Epithelial cell of esophagus (primary cell): Measurements from ENCODE around the gene RAD51B.

Source experiments
- DNase-seq: peaks from one replicate; pipeline ENCODE4 v3.0.0; 2010; ENCODE audit warnings: low read depth
- H3K4me3 ChIP-seq: 2 replicates; pipeline ENCODE4 v1.5.1; 2011; ENCODE audit warnings: mild to moderate bottlenecking, low read length, control low read depth
- TF ChIP-seq, protein P1 (sequence below): IDR thresholded peaks from 2 replicates; pipeline ENCODE4 v1.5.1; 2011; ENCODE audit warnings: low read depth, mild to moderate bottlenecking, low read length, control low read depth, inconsistent platforms; ENCODE audit not compliant: insufficient read depth; ENCODE audit errors: missing control alignments

RAD51B gene

DNA sequence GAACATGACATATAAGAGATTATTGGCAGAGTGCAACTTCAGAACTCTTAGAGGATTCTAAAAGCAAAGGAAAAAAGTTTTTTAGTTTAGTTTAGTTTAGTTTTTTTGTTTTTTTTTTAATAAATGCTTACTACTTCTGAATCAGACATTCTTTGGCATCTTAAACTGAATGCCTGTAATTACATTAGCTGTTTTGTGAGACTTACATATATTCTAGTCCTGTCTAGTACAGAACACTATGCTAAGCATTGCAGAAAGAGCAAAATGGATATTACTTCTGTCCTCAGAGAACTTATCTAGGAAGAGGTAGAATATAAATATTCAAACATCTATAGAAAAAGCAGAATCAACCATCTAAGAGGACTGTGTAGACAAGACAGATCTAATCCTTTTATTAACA, 133.2 kb downstream of the RAD51B start:
- no peak for DNase-seq
- H3K4me3 ChIP-seq = no peak overlapping the region
- TF ChIP-seq, protein P1, sequence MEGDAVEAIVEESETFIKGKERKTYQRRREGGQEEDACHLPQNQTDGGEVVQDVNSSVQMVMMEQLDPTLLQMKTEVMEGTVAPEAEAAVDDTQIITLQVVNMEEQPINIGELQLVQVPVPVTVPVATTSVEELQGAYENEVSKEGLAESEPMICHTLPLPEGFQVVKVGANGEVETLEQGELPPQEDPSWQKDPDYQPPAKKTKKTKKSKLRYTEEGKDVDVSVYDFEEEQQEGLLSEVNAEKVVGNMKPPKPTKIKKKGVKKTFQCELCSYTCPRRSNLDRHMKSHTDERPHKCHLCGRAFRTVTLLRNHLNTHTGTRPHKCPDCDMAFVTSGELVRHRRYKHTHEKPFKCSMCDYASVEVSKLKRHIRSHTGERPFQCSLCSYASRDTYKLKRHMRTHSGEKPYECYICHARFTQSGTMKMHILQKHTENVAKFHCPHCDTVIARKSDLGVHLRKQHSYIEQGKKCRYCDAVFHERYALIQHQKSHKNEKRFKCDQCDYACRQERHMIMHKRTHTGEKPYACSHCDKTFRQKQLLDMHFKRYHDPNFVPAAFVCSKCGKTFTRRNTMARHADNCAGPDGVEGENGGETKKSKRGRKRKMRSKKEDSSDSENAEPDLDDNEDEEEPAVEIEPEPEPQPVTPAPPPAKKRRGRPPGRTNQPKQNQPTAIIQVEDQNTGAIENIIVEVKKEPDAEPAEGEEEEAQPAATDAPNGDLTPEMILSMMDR = no peak

DNA sequence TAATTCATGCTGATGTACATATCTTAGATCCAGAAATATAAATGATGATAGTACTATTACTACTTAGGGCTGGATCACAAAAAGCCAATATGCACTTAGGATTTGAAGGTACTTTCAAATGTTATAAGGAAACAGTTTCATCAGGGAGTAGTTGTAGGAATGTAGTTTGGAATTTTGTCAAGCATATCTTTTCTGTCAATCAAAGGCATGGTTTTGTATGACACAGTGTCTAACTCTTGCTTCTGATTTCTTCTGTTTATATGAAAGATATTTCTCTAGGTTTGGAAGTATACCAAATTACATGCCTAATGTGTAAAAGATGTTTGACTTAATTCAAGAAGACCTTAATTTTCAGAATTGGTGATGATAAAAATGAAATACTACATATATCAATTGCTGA, 135.7 kb downstream of the RAD51B start:
- no peak overlapping the region for H3K4me3 ChIP-seq
- TF ChIP-seq, protein P1 = no peak
- no peak for DNase-seq

DNA sequence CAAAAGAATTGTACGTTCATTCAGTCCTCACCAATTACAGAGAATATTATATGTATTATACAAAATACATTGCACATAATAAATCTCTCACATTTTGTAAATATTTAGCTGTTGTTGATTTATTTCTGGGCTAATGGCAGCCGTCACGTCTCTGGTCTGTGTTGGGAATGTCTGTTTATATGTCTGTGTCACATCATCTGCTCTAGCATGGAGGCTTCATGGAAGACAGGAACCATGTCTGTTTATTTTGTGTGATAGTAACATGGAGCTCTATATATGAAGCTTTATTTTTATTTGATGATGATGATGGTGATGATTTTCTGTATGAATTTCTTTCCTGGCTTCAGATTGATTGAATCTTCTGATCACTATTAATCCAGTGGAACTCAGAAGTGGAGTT, 138.4 kb downstream of the RAD51B start:
- TF ChIP-seq, protein P1 = no peak

GRCh38 chr14:67961676-67962075, 142.1 kb downstream of the RAD51B start:
- H3K4me3 ChIP-seq = no peak overlapping the region
- DNase-seq = no peak
- TF ChIP-seq, protein P1 = no peak

More for the DNA sequence above, 138.4 kb downstream of the RAD51B start:
- no peak overlapping the region for H3K4me3 ChIP-seq
- no peak for DNase-seq

DNA sequence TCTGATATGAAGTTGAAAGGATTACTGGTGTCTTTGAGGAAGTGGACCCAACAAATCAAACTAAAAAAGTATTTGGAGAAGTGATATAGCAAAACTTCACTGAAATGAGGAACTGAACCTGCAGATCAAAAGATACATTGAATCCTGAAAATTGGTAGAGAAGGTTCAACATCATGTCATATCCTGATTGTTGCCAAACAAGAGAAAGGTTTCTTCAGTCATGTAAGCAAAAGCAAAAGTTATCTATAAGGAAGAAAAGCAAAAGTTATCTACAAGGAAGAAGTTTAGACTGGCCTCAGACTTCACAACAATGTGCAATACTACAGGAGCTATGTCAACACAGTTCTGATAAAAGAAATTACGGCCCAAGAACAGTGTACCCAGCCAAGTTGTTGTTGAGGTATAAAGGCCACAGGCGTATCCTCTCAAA, 142.7 kb downstream of the RAD51B start:
- TF ChIP-seq, protein P1 = no peak
- no peak for DNase-seq
- no peak overlapping the region for H3K4me3 ChIP-seq

DNA sequence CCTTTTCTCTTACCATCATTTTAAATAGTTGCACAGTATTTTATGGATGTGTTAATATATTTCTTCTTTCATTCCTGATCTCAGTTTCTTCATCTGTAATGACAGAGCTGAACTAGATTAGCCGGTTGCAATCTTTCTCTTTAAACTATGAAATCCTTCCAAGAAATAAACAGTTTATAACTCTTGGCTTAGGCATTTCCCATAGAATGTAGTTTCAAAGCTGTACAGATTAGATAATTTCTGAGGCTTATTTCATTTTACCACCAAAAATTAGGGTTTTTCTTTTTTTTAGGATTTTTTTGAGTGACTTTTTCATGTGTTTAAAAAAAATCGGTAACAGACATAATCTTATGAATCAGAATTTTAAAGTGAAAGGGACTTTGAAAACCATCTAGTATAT, 144.0 kb downstream of the RAD51B start:
- H3K4me3 ChIP-seq = no peak overlapping the region
- TF ChIP-seq, protein P1 = no peak
- DNase-seq = no peak

DNA sequence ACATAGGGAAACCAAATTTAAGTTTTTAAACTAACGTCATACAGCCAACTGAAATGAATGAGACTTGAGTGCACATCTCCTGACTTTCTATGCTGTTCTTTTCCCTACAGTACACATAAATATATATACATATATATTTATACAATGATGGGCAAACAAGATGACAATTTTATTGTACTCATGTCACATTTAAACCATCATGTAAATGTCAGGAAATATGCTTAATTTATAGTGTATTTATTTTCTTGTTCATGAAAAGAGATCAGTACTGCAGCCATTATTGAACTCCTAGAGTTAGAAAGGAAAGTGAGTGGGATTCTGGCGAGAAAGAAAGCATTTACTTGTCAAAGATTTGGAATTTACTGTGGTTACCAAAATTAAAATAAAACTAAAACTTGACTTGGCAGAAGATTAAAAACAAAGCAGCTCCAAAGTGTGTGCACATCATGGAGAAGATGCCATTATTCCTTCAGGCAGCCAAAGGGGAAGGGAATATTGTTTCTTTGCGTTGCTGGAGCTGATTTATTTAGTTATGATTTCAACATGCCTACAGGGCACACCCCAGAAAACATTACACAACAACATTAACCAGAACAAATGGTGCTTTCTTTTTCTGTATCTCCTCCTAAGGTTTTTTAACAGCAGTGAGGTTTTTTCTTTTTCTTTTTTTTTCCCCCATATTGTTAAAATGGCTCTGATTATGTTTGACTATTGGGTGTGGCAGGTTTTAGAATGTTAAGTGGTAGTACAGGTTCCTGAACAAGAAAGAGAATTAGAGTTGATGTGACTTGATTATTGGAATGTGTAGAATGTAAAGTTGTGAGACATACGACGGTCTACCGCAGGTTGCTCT, 144.6 kb downstream of the RAD51B start:
- TF ChIP-seq, protein P1 = no peak
- H3K4me3 ChIP-seq = peak overlapping the region; percentile 4

More for the DNA sequence above, 144.6 kb downstream of the RAD51B start:
- peak; percentile 82 for DNase-seq
